ENCODE results near the gene C11orf68.

Gene C11orf68

GRCh38 chr11:65888163-65888814, 30.6 kb downstream of the C11orf68 start, which contains the start of gene FIBP:
Gene FIBP (minus strand): TSS chr11:65888471. CDS start chr11:65888418, 53 bp downstream.
- peak; percentile 94 for DNase-seq

- no peak for DNase-seq
These were observed 31.1 kb downstream of the C11orf68 start for GRCh38 chr11:65887723-65888162.

GRCh38 chr11:65886826-65887722, 31.8 kb downstream of the C11orf68 start:
- DNase-seq: no peak

GRCh38 chr11:65885808-65886536, 32.9 kb downstream of the C11orf68 start:
- no peak for DNase-seq

- DNase-seq: no peak
These were observed 33.6 kb downstream of the C11orf68 start for GRCh38 chr11:65885231-65885630.

GRCh38 chr11:65884716-65885092, 34.2 kb downstream of the C11orf68 start:
- DNase-seq: peak; percentile 49

- no peak for DNase-seq
These were observed 34.8 kb downstream of the C11orf68 start for GRCh38 chr11:65883786-65884715.

GRCh38 chr11:65883058-65883761, 35.7 kb downstream of the C11orf68 start:
- DNase-seq: no peak

- DNase-seq: no peak
These were observed 36.5 kb downstream of the C11orf68 start for GRCh38 chr11:65882120-65883057.

GRCh38 chr11:65880844-65881421, 37.9 kb downstream of the C11orf68 start:
- DNase-seq: no peak

GRCh38 chr11:65880027-65880426, 38.8 kb downstream of the C11orf68 start:
- no peak for DNase-seq

GRCh38 chr11:65879617-65880016, 39.2 kb downstream of the C11orf68 start, which contains the start of gene CTSW:
Gene CTSW (plus strand): TSS chr11:65879837. CDS start chr11:65879855, 18 bp downstream.
- no peak for DNase-seq

GRCh38 chr11:65873318-65874156, 45.3 kb downstream of the C11orf68 start:
- peak; percentile 88 for DNase-seq

- no peak for DNase-seq
These were observed 46.1 kb downstream of the C11orf68 start, which contains the start of gene EFEMP2 for GRCh38 chr11:65872586-65873317. Gene EFEMP2 (minus strand): TSS chr11:65872800. CDS start chr11:65872354, 446 bp downstream.

- no peak for DNase-seq
These were observed 46.9 kb downstream of the C11orf68 start for GRCh38 chr11:65871811-65872548.

GRCh38 chr11:65870706-65871681, 47.9 kb downstream of the C11orf68 start:
- DNase-seq: no peak
